ENCODE measurements around the gene RNF38. TPM values are rescaled to one million over a fixed set of nuclear protein-coding genes. Genes with fewer than 3 reads are reported as not detected.

Gene RNF38
- total RNA-seq, 1 donor from 2014 or later, result 27.6 TPM

DNA sequence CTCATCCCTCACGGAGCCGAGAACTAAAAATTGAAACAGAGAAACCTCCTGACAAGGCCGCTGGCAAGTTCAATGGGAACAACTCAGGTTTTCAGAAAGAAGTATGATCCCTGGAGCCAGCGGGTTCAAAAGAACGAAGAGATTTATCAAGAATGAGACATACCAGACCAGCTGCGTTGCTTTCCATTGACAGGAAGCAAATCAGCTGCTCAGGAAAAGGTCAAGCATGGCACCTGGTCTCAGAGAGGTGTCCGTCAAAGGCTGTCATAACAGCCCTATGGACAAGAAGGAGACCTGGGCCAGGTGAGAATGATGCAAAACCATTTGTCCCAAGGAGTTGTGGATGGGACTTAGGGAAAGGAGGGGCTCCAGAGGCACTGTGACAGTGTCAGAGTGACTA is 106.9 kb downstream of the RNF38 start:
- no peaks in the 10 kb centered on the region for H3K27me3 ChIP-seq (ENCODE audit: control insufficient read depth, insufficient read depth, low read length)
- DNase-seq (ENCODE audit: low read depth), result no peak

DNA sequence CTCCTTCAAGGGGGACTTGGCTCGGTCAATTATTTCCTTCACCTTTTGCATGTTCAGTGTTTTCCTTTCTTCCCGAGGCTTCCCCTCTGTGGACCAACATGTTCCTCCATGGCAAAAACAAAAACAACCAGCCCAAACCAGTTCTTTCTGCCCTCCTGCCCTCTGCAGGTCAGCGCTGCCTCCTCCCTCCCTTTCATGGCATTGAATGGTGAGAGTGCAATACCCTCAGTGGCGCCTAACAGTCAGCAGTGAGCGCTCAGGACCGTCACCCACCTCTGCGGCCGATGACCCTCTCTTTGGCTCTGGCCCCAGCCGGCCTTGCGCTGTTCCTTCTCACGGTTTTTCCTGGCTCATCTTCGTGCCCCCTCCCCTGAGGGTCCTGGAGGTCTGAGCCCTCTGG is 107.4 kb downstream of the RNF38 start:
- Histone ChIP-seq H3K36me3 (ENCODE audit: control insufficient read depth, insufficient read depth, low read length) (no peaks in the 10 kb centered on the region), H3K4me3 (ENCODE audit: low read depth, low read length) (no peak overlapping the region), H3K27me3 (ENCODE audit: control insufficient read depth, insufficient read depth, low read length) (no peaks in the 10 kb centered on the region)
- DNase-seq (ENCODE audit: low read depth), result no peak
- TF ChIP-seq, protein P1, sequence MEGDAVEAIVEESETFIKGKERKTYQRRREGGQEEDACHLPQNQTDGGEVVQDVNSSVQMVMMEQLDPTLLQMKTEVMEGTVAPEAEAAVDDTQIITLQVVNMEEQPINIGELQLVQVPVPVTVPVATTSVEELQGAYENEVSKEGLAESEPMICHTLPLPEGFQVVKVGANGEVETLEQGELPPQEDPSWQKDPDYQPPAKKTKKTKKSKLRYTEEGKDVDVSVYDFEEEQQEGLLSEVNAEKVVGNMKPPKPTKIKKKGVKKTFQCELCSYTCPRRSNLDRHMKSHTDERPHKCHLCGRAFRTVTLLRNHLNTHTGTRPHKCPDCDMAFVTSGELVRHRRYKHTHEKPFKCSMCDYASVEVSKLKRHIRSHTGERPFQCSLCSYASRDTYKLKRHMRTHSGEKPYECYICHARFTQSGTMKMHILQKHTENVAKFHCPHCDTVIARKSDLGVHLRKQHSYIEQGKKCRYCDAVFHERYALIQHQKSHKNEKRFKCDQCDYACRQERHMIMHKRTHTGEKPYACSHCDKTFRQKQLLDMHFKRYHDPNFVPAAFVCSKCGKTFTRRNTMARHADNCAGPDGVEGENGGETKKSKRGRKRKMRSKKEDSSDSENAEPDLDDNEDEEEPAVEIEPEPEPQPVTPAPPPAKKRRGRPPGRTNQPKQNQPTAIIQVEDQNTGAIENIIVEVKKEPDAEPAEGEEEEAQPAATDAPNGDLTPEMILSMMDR (IDR thresholded peaks at IDR 0.05; ENCODE audit: insufficient read depth, low read length, poor library complexity, severe bottlenecking), result no peak

More for the DNA sequence above, 106.9 kb downstream of the RNF38 start:
- Histone ChIP-seq H3K36me3 (ENCODE audit: control insufficient read depth, insufficient read depth, low read length) (no peaks in the 10 kb centered on the region), H3K4me3 (ENCODE audit: low read depth, low read length) (no peak overlapping the region)
- TF ChIP-seq, protein P1 (IDR thresholded peaks at IDR 0.05; ENCODE audit: insufficient read depth, low read length, poor library complexity, severe bottlenecking), result no peak

DNA sequence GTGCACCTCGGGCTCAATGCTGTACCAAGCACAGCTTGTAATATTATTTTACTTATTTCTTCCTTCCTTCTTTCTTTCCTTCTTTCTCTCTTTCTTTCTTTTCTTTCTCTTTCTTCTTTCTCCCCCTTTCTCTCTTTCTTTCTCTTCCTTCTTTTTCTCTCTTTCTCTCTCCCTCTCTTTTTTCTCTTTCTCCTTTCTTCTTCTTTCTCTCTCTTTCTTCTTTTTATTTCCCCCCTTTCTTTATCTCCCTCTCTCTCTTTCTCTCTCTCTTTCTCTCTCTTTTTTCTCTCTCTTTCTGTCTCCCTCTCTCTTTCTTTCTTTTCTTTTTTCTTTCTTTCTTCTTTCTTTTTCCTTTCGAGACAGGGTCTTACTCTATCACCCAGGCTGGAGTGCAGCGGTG is 109.1 kb downstream of the RNF38 start:
- no peak for DNase-seq (ENCODE audit: low read depth)
- no peak overlapping the region for H3K4me3 ChIP-seq (ENCODE audit: low read depth, low read length)
- no peaks in the 10 kb centered on the region for H3K36me3 ChIP-seq (ENCODE audit: control insufficient read depth, insufficient read depth, low read length)
- no peaks in the 10 kb centered on the region for H3K27me3 ChIP-seq (ENCODE audit: control insufficient read depth, insufficient read depth, low read length)
- TF ChIP-seq, protein P1 (IDR thresholded peaks at IDR 0.05; ENCODE audit: insufficient read depth, low read length, poor library complexity, severe bottlenecking), result no peak

- no peaks in the 10 kb centered on the region for H3K27me3 ChIP-seq (ENCODE audit: control insufficient read depth, insufficient read depth, low read length)
- DNase-seq (ENCODE audit: low read depth), result no peak
- H3K36me3 ChIP-seq (ENCODE audit: control insufficient read depth, insufficient read depth, low read length), result no peaks in the 10 kb centered on the region
- TF ChIP-seq, protein P1 (IDR thresholded peaks at IDR 0.05; ENCODE audit: insufficient read depth, low read length, poor library complexity, severe bottlenecking), result no peak
- no peak overlapping the region for H3K4me3 ChIP-seq (ENCODE audit: low read depth, low read length)
Measured at GRCh38 chr9:36289836-36290435, 110.1 kb downstream of the RNF38 start.

DNA sequence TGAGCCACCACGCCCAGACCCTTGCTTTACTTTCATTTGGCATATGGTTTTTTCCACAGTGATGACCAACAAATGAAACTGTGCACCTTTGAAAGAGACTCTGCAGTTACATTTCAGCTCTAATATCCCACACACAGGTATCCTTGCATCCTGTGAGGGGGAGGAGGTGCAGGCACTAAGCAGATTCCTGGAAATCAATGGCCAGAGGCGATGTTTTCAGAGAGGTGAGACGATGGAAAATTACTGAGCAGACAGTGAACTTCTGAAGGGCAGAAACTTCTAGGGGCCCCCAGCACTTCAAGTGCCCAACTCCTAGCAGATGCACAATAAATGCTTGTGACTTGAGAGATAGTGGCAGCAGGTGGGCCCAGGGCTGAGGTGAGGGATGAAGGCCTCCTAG is 112.0 kb downstream of the RNF38 start:
- Histone ChIP-seq H3K36me3 (ENCODE audit: control insufficient read depth, insufficient read depth, low read length) (no peaks in the 10 kb centered on the region), H3K4me3 (ENCODE audit: low read depth, low read length) (no peak overlapping the region), H3K27me3 (ENCODE audit: control insufficient read depth, insufficient read depth, low read length) (no peaks in the 10 kb centered on the region)
- DNase-seq (ENCODE audit: low read depth), result no peak
- TF ChIP-seq, protein P1 (IDR thresholded peaks at IDR 0.05; ENCODE audit: insufficient read depth, low read length, poor library complexity, severe bottlenecking), result no peak

Other genes starting within 250 kb of the RNF38 start
- not detected in 2 replicates for gene CCIN, start 230.9 kb downstream of the RNF38 start, total RNA-seq
- gene CLTA, start 209.3 kb downstream of the RNF38 start, total RNA-seq, result 482 and 576 TPM in 2 replicates
- gene GNE, start 141.8 kb downstream of the RNF38 start, total RNA-seq, result 21.4 and 23.9 TPM in 2 replicates
- gene MELK, start 172.6 kb upstream of the RNF38 start, total RNA-seq, result 15.0 and 16.0 TPM in 2 replicates

Data from kidney epithelial cell (primary cell).